HEK293 (cell line): Measurements from ENCODE around the gene PIM3.

Experiments used
- CTCF ChIP-seq: fragments of 450-650 bp; formaldehyde crosslinking; IDR thresholded peaks from 2 replicates; pipeline ENCODE4 v1.5.1; 2016; ENCODE audit warnings: missing biosample characterization, missing genetic modification characterization
- YY1 ChIP-seq: fragments of 450-650 bp; formaldehyde crosslinking; IDR thresholded peaks from 2 replicates; pipeline ENCODE4 v1.5.1; 2018; ENCODE audit warnings: missing biosample characterization, missing genetic modification characterization
- ZNF24 ChIP-seq: fragments of 450-650 bp; formaldehyde crosslinking; IDR thresholded peaks from 2 replicates; pipeline ENCODE4 v1.5.1; 2016; ENCODE audit warnings: missing biosample characterization, missing genetic modification characterization
- ZNF274 ChIP-seq, 2 experiments: fragments of 200-500 bp in 1 of 2; fragments of 450-650 bp in 1 of 2; sonication (Bioruptor generic) in 1 of 2; formaldehyde crosslinking in 1 of 2; IDR thresholded peaks; 2 replicates each; pipeline versions ENCODE4 v1.5.1 to v1.6.1; 2014 to 2016; ENCODE audit warnings: borderline replicate concordance in 1 of 2, inconsistent platforms in 1 of 2, low read length in 1 of 2, missing biosample characterization in 1 of 2, missing genetic modification characterization in 1 of 2
- ZNF624 ChIP-seq: fragments of 450-650 bp; formaldehyde crosslinking; IDR thresholded peaks from 2 replicates; pipeline ENCODE4 v1.5.1; 2017; ENCODE audit warnings: missing biosample characterization, missing genetic modification characterization
- ZNF660 ChIP-seq: fragments of 450-650 bp; IDR thresholded peaks from 2 replicates; pipeline ENCODE4 v1.5.1; 2018; ENCODE audit warnings: missing biosample characterization, mild to moderate bottlenecking, missing genetic modification characterization

- no peak for TF ChIP-seq ZNF660
- TF ChIP-seq CTCF (tag by site-specific recombination): no peak
- TF ChIP-seq YY1 (tag by site-specific recombination): no peak; the same call in 1 of the 2 replicates
- no peak for TF ChIP-seq ZNF624 (tag by site-specific recombination)
- TF ChIP-seq ZNF24 (tag by site-specific recombination): no peak
- TF ChIP-seq ZNF274 (IDR thresholded peaks at IDR 0.05; ENCODE audit: low read length): no peak
- TF ChIP-seq ZNF274 (tag by site-specific recombination; IDR thresholded peaks at IDR 0.05; ENCODE audit: borderline replicate concordance): no peak; the same call in 1 of the 2 replicates
Measured at GRCh38 chr22:49975543-49976389, 15.2 kb downstream of the PIM3 start.
